OCI-LY7 (cell line): ENCODE data around the gene FRAS1. TPM values are rescaled to one million over a fixed set of nuclear protein-coding genes. Genes with fewer than 3 reads are reported as not detected.

Source experiments
- BruUV-seq: library from RNA; stranded (reverse); fragments of 400-500 nt; replicated peaks from 2 replicates; lab custom pipeline; 2021; lab: Mats Ljungman, UMichigan
- CTCF ChIA-PET: fragments of 300-600 bp; sonication (Branson Sonifier 250); formaldehyde crosslinking; loops from one replicate; lab custom pipeline; 2022; ENCODE audit warnings: antibody characterized with exemption; ENCODE audit not compliant: unreplicated experiment; lab: Charles Lee
- POLR2A ChIA-PET: fragments of 300-600 bp; sonication (Branson Sonifier 250); formaldehyde crosslinking; loops from one replicate; lab custom pipeline; 2022; ENCODE audit warnings: antibody characterized with exemption; lab: Charles Lee
- DNase-seq: peaks from one replicate; pipeline ENCODE4 v3.0.0-alpha.2; 2015; ENCODE audit warnings: low spot score
- H2AFZ ChIP-seq: fragments of 200-600 bp; sonication (generic), shearing (Covaris generic); 2 replicates; pipeline ENCODE4 v1.6.1; 2014; ENCODE audit warnings: mild to moderate bottlenecking, antibody characterized with exemption, low read length, moderate library complexity
- H3K27ac ChIP-seq: fragments of 200-600 bp; sonication (generic); 2 replicates; pipeline ENCODE4 v1.5.1; 2014; ENCODE audit warnings: mixed run types, low read depth, mild to moderate bottlenecking, moderate library complexity, low read length, inconsistent platforms; ENCODE audit not compliant: poor library complexity, severe bottlenecking
- H3K36me3 ChIP-seq: fragments of 200-600 bp; sonication (generic); 2 replicates; pipeline ENCODE4 v1.6.1; 2014; ENCODE audit warnings: mild to moderate bottlenecking, antibody characterized with exemption, low read length, moderate library complexity, mixed read lengths; ENCODE audit not compliant: insufficient read depth
- H3K4me1 ChIP-seq: fragments of 200-600 bp; sonication (generic); 2 replicates; pipeline ENCODE4 v1.5.1; 2014; ENCODE audit warnings: mild to moderate bottlenecking, low read length; ENCODE audit not compliant: insufficient read depth, poor library complexity, severe bottlenecking
- H3K4me2 ChIP-seq: fragments of 200-600 bp; sonication (generic); 2 replicates; pipeline ENCODE4 v1.6.1; 2014; ENCODE audit warnings: mild to moderate bottlenecking, low read length
- H3K4me3 ChIP-seq: fragments of 200-600 bp; sonication (generic); 2 replicates; pipeline ENCODE4 v1.5.1; 2014; ENCODE audit warnings: mild to moderate bottlenecking, low read depth, low read length; ENCODE audit not compliant: poor library complexity, severe bottlenecking
- H3K79me2 ChIP-seq: fragments of 200-600 bp; sonication (generic); 2 replicates; pipeline ENCODE4 v1.6.1; 2016; ENCODE audit warnings: low read depth, mild to moderate bottlenecking, low read length, moderate library complexity, mixed read lengths; ENCODE audit not compliant: insufficient read depth
- H3K9me2 ChIP-seq: fragments of 200-600 bp; sonication (generic); 2 replicates; pipeline ENCODE4 v1.6.1; 2016; ENCODE audit warnings: mild to moderate bottlenecking, low read length, mixed read lengths; ENCODE audit not compliant: insufficient read depth
- H3K9me3 ChIP-seq: fragments of 200-600 bp; sonication (generic); 2 replicates; pipeline ENCODE4 v1.6.1; 2014; ENCODE audit warnings: mild to moderate bottlenecking, mixed run types, low read length, mixed read lengths
- H4K20me1 ChIP-seq: fragments of 200-600 bp; sonication (generic); 2 replicates; pipeline ENCODE4 v1.6.1; 2014; ENCODE audit warnings: mild to moderate bottlenecking, antibody characterized with exemption, low read length, moderate library complexity, mixed read lengths; ENCODE audit not compliant: insufficient read depth
- CTCF ChIP-seq: fragments of 200-600 bp; sonication (generic); conservative IDR thresholded peaks from 2 replicates; pipeline ENCODE4 v1.5.1; 2014; ENCODE audit warnings: mild to moderate bottlenecking, antibody characterized with exemption, low read length, moderate library complexity, mixed read lengths
- EZH2phosphoT487 ChIP-seq: fragments of 200-600 bp; sonication (generic); IDR thresholded peaks from 2 replicates; pipeline ENCODE4 v1.6.1; 2018; ENCODE audit warnings: low read depth, borderline replicate concordance, mild to moderate bottlenecking, mixed run types, antibody characterized with exemption, low read length, moderate library complexity, mixed read lengths
- intact Hi-C: fragments of 100-400 bp; cut with micrococcal nuclease; formaldehyde crosslinking; loops from one replicate; pipeline ENCODE4 v1.10.0; 2022; ENCODE audit not compliant: unreplicated experiment
- total RNA-seq, 2 experiments: library from RNA; depleted of rRNA in 1 of 2; stranded (reverse); fragments of >200 nt in 1 of 2; shearing (Covaris generic) in 1 of 2; gene quantifications; 2 replicates each; pipeline ENCODE4 v1.2.3, GENCODE V29; 2014 to 2022

Gene FRAS1
- total RNA-seq, 2 experiments from 2014 or later, result 0.19 to 0.30 TPM

- Histone ChIP-seq H3K4me1 (no peaks in the 10 kb centered on the region), H3K4me3 (no peak overlapping the region), H2AFZ (no peak overlapping the region), H3K4me2 (no peak overlapping the region), H4K20me1 (no peaks in the 10 kb centered on the region), H3K79me2 (no peaks in the 10 kb centered on the region), H3K27ac (no peak overlapping the region), H3K36me3 (no peaks in the 10 kb centered on the region), H3K9me3 (no peaks in the 10 kb centered on the region), H3K9me2 (no peaks in the 10 kb centered on the region)
- ChIA-PET POLR2A (interaction anchor here (0.7 kb wide), 1 partner anchor 31 kb away, joined by 3 read pairs; no protein-coding TSS in a partner anchor), CTCF (no interaction called here)
- BruUV-seq, result no TSS peak
- no peak for DNase-seq
- no peak for TF ChIP-seq EZH2phosphoT487
- TF ChIP-seq CTCF, result no peak
- intact Hi-C loops, result no loop called here
Observed at GRCh38 chr4:78468272-78468671, 411.1 kb downstream of the FRAS1 start.

GRCh38 chr4:78476108-78476704 lies 419.1 kb downstream of the FRAS1 start:
- DNase-seq, result no peak
- no peak overlapping the region for H3K27ac ChIP-seq
- no peaks in the 10 kb centered on the region for H4K20me1 ChIP-seq
- H3K36me3 ChIP-seq, result no peaks in the 10 kb centered on the region
- no peak overlapping the region for H3K4me3 ChIP-seq
- ChIA-PET POLR2A (interaction anchor here (0.7 to 1.1 kb wide), 2 partner anchors 11 to 1556 kb away, joined by 3 read pairs; no protein-coding TSS in a partner anchor), CTCF (no interaction called here)
- intact Hi-C loops, result no loop called here
- BruUV-seq, result no TSS peak
- no peaks in the 10 kb centered on the region for H3K9me2 ChIP-seq
- no peaks in the 10 kb centered on the region for H3K79me2 ChIP-seq
- TF ChIP-seq EZH2phosphoT487 (no peak), CTCF (no peak)
- H3K4me2 ChIP-seq, result no peak overlapping the region
- no peaks in the 10 kb centered on the region for H3K9me3 ChIP-seq
- H3K4me1 ChIP-seq, result no peaks in the 10 kb centered on the region
- H2AFZ ChIP-seq, result no peak overlapping the region

- TF ChIP-seq EZH2phosphoT487 (no peak), CTCF (no peak)
- no TSS peak for BruUV-seq
- ChIA-PET CTCF (no interaction called here), POLR2A (no interaction called here)
- Histone ChIP-seq H4K20me1 (no peaks in the 10 kb centered on the region), H3K36me3 (no peaks in the 10 kb centered on the region), H3K27ac (no peak overlapping the region), H3K9me3 (no peaks in the 10 kb centered on the region), H3K4me3 (no peak overlapping the region), H3K79me2 (no peaks in the 10 kb centered on the region), H3K9me2 (no peaks in the 10 kb centered on the region), H3K4me1 (no peaks in the 10 kb centered on the region), H3K4me2 (no peak overlapping the region), H2AFZ (no peak overlapping the region)
- no peak for DNase-seq
- intact Hi-C loops, result no loop called here
Observed at GRCh38 chr4:78477276-78477675, 420.2 kb downstream of the FRAS1 start.
